Calu3 (cell line): ENCODE results near the gene TMC2. TPM values are rescaled to one million over a fixed set of nuclear protein-coding genes. Genes with fewer than 3 reads are reported as not detected.
"Not testable (repeated sequence)": the region's sequence is repeated elsewhere in the genome, so short reads cannot be mapped to it uniquely, and the experiment has no call there.

ENCODE experiments used
- BruUV-seq: library from RNA; stranded (reverse); fragments of 400-500 nt; replicated peaks from 2 replicates; lab custom pipeline; 2021; lab: Mats Ljungman, UMichigan
- CTCF ChIA-PET: fragments of 300-600 bp; sonication (Branson Sonifier 250); formaldehyde crosslinking; loops from one replicate; lab custom pipeline; 2022; ENCODE audit warnings: antibody characterized with exemption; lab: Charles Lee
- DNase-seq: peaks from one replicate; pipeline ENCODE4 v3.0.0; 2022
- H3K27ac Mint-ChIP-seq: one replicate; pipeline ENCODE4 v1.8.0; 2022; ENCODE audit warnings: mixed read lengths; ENCODE audit not compliant: unreplicated experiment
- H3K27me3 Mint-ChIP-seq: one replicate; pipeline ENCODE4 v1.8.0; 2022; ENCODE audit warnings: mixed read lengths; ENCODE audit not compliant: unreplicated experiment
- H3K36me3 Mint-ChIP-seq: one replicate; pipeline ENCODE4 v1.8.0; 2022; ENCODE audit warnings: mild to moderate bottlenecking, moderate library complexity, mixed read lengths; ENCODE audit not compliant: insufficient read depth, unreplicated experiment
- H3K4me1 Mint-ChIP-seq: one replicate; pipeline ENCODE4 v1.8.0; 2022; ENCODE audit warnings: mild to moderate bottlenecking, low read depth, mixed read lengths; ENCODE audit not compliant: unreplicated experiment
- H3K4me3 Mint-ChIP-seq: one replicate; pipeline ENCODE4 v1.8.0; 2022; ENCODE audit warnings: mild to moderate bottlenecking, low read depth, moderate library complexity, mixed read lengths; ENCODE audit not compliant: unreplicated experiment
- H3K9me3 Mint-ChIP-seq: one replicate; pipeline ENCODE4 v1.8.0; 2022; ENCODE audit warnings: low read depth, mixed read lengths; ENCODE audit not compliant: unreplicated experiment
- intact Hi-C: fragments of 100-400 bp; cut with micrococcal nuclease; formaldehyde crosslinking; loops from one replicate; pipeline ENCODE4 v1.10.0; 2022; ENCODE audit not compliant: unreplicated experiment
- total RNA-seq: library from RNA; stranded (reverse); gene quantifications from 2 replicates; pipeline ENCODE4 v1.2.3, GENCODE V29; 2022
- TF ChIP-seq, protein P1 (sequence below): fragments of 200-600 bp; IDR thresholded peaks from one replicate; pipeline ENCODE4 v1.8.0; 2022; ENCODE audit warnings: antibody characterized with exemption; ENCODE audit not compliant: unreplicated experiment

The TMC2 gene
- total RNA-seq, 1 experiment from 2014 or later, result not detected

DNA sequence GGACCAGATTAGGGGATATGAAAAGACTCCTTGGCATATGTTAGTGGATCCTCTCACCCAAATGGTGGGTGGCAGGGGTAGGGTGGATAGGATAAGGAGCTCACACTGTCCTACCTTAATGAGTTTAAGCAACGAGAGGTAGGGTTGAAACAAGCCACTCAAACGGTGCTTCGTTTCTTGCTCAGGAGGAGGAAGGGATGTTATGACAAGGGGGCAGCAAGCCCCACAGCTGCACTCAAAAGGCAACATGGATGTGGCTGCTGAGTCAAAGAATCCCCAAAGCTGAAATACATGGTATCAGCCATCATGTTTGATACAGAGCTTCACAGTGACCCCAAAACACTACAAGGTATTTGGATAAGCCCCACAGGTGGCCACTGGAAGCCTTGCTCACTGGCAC, 136.1 kb downstream of the TMC2 start:
- Mint-ChIP-seq H3K36me3 (no peaks in the 10 kb centered on the region), H3K4me1 (no peaks in the 10 kb centered on the region), H3K27me3 (peaks cover 36% of the 10 kb centered on the region), H3K9me3 (no peaks in the 10 kb centered on the region), H3K4me3 (no peak overlapping the region), H3K27ac (no peak overlapping the region)
- TF ChIP-seq, protein P1, sequence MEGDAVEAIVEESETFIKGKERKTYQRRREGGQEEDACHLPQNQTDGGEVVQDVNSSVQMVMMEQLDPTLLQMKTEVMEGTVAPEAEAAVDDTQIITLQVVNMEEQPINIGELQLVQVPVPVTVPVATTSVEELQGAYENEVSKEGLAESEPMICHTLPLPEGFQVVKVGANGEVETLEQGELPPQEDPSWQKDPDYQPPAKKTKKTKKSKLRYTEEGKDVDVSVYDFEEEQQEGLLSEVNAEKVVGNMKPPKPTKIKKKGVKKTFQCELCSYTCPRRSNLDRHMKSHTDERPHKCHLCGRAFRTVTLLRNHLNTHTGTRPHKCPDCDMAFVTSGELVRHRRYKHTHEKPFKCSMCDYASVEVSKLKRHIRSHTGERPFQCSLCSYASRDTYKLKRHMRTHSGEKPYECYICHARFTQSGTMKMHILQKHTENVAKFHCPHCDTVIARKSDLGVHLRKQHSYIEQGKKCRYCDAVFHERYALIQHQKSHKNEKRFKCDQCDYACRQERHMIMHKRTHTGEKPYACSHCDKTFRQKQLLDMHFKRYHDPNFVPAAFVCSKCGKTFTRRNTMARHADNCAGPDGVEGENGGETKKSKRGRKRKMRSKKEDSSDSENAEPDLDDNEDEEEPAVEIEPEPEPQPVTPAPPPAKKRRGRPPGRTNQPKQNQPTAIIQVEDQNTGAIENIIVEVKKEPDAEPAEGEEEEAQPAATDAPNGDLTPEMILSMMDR, result no peak
- BruUV-seq, result no TSS peak
- no peak for DNase-seq
- intact Hi-C loops, result no loop called here
- CTCF ChIA-PET, result no interaction called here

DNA sequence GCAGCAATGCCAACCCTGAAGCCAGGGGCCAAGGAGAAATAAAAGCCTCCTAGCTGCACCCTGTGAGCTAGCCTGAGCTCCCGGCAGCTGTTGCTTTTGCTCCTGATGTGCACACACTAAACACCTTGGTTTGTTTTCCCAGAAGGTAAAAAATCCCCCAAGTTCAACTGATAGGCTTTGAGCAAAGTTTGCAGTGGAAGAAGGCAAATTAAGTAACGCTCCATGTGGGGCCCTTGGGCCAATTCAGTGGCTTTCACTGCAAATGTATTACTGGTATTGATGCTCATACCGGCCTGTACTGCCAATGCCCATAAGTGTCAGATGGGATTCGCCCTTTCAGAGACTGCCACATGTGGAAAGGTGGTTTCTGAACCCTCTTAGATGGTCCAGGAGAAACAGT, 137.1 kb downstream of the TMC2 start:
- Mint-ChIP-seq H3K36me3 (no peaks in the 10 kb centered on the region), H3K4me3 (no peak overlapping the region), H3K4me1 (no peaks in the 10 kb centered on the region), H3K27ac (no peak overlapping the region), H3K9me3 (no peaks in the 10 kb centered on the region), H3K27me3 (peaks cover 36% of the 10 kb centered on the region)
- TF ChIP-seq, protein P1, result no peak
- CTCF ChIA-PET, result interaction anchor here (0.7 to 1.3 kb wide), 3 partner anchors 149 to 322 kb away, joined by 3 to 4 read pairs (median 4); no protein-coding TSS in a partner anchor
- DNase-seq, result no peak
- no TSS peak for BruUV-seq
- intact Hi-C loops, result no loop called here

DNA sequence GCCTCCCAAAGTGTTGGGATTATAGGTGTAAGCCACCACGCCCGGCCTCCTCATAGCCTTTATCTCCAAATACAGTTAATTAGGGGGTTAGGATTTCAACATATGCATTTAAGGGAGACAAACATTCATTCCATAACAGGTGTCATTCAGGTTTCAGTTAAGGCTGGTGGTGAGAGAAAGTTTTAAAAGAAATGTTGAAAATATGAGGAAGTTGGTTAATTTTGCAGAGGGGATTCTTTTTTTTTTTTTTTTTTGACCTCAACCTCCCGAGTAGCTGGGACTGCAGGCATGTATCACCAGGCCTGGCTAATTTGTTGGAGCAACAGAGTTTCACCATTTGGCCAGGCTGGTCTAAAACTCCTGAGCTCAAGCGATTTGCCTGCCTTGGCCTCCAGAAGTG, 143.7 kb downstream of the TMC2 start:
- H3K4me3 Mint-ChIP-seq, result no peak overlapping the region
- intact Hi-C loops, result no loop called here
- DNase-seq, result no peak
- no peaks in the 10 kb centered on the region for H3K4me1 Mint-ChIP-seq
- H3K9me3 Mint-ChIP-seq, result no peaks in the 10 kb centered on the region
- no peak overlapping the region for H3K27ac Mint-ChIP-seq
- H3K27me3 Mint-ChIP-seq, result peaks cover 52% of the 10 kb centered on the region
- no peaks in the 10 kb centered on the region for H3K36me3 Mint-ChIP-seq
- no TSS peak for BruUV-seq
- CTCF ChIA-PET, result no interaction called here
- TF ChIP-seq, protein P1, result no peak

DNA sequence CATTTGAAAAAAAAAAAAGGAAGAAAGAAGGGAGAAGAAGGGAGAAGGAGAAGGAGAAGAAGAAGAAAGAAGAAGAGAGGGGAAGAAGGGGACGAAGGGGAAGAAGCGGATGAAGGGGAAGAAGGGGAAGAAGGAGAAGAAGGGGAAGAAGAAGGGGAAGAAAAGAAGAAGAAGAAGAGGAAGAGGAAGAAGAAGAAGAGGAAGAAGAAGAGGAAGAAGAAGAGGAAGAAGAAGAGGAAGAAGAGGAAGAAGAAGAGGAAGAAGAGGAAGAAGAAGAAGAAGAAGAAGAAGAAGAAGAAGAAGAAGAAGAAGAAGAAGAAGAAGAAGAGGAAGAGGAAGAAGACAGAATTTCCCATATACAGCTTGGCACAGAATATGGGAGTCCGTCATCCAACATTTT, 145.7 kb downstream of the TMC2 start:
- H3K27ac Mint-ChIP-seq, intact Hi-C loops, H3K9me3 Mint-ChIP-seq, H3K4me1 Mint-ChIP-seq, H3K36me3 Mint-ChIP-seq, DNase-seq, H3K4me3 Mint-ChIP-seq, BruUV-seq, CTCF ChIA-PET: not testable (repeated sequence)
- H3K27me3 Mint-ChIP-seq, result peaks cover 52% of the 10 kb centered on the region

DNA sequence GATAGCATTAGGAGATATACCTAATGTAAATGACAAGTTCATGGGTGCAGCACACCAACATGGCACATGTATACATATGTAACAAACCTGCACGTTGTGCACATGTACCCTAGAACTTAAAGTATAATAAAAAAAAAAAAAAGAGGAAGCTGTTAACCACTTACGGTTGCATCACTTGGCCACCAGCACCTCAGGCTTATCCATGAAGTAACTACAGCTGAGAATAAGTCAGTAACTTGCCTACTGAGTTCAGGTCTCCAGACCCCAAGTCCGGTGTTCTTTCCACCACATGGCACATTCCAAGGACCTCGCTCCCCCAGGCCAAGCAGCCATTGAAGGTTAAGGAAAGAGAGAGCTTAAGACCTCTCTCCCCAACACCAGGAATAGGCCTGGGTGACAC, 148.4 kb downstream of the TMC2 start:
- intact Hi-C loops, H3K4me1 Mint-ChIP-seq, DNase-seq, BruUV-seq, H3K27ac Mint-ChIP-seq, CTCF ChIA-PET, H3K9me3 Mint-ChIP-seq, H3K4me3 Mint-ChIP-seq, H3K36me3 Mint-ChIP-seq: not testable (repeated sequence)
- peaks cover 45% of the 10 kb centered on the region for H3K27me3 Mint-ChIP-seq
